Neural progenitor cell (in vitro differentiated cells): ENCODE measurements around the gene MACROH2A1. TPM values are rescaled to one million over a fixed set of nuclear protein-coding genes. Genes with fewer than 3 reads are reported as not detected.

ENCODE experiments used
- DNase-seq: peaks from one replicate; pipeline ENCODE4 v3.0.0-alpha.2; 2016; ENCODE audit warnings: low spot score
- H2AFZ ChIP-seq: fragments of 200-600 bp; sonication (generic); replicated peaks from 2 replicates; pipeline ENCODE4 v1.6.1; 2016; ENCODE audit warnings: antibody characterized with exemption
- H3F3A ChIP-seq: fragments of 200-600 bp; sonication (generic); 2 replicates; pipeline ENCODE4 v1.6.1; 2016; ENCODE audit warnings: antibody characterized with exemption, low read depth
- H3K27ac ChIP-seq: fragments of 200-600 bp; sonication (generic); 2 replicates; pipeline ENCODE4 v1.5.1; 2016; ENCODE audit warnings: mild to moderate bottlenecking
- H3K27me3 ChIP-seq: fragments of 200-600 bp; sonication (generic); 2 replicates; pipeline ENCODE4 v1.6.1; 2016; ENCODE audit warnings: mild to moderate bottlenecking, moderate library complexity
- H3K36me3 ChIP-seq: fragments of 200-600 bp; sonication (generic); 2 replicates; pipeline ENCODE4 v1.5.1; 2016
- H3K4me1 ChIP-seq: fragments of 200-600 bp; sonication (generic); 2 replicates; pipeline ENCODE4 v1.6.1; 2016; ENCODE audit warnings: mixed run types
- H3K4me2 ChIP-seq: fragments of 200-600 bp; sonication (generic); 2 replicates; pipeline ENCODE4 v1.6.1; 2016
- H3K4me3 ChIP-seq: fragments of 200-600 bp; sonication (generic); 2 replicates; pipeline ENCODE4 v1.5.1; 2016
- H3K79me2 ChIP-seq: fragments of 200-600 bp; sonication (generic); 2 replicates; pipeline ENCODE4 v1.6.1; 2016; ENCODE audit warnings: low read depth
- H3K9ac ChIP-seq: fragments of 200-600 bp; sonication (generic); 2 replicates; pipeline ENCODE4 v1.6.1; 2016
- H3K9me3 ChIP-seq: fragments of 200-600 bp; sonication (generic); 2 replicates; pipeline ENCODE4 v1.5.1; 2016; ENCODE audit warnings: low read depth
- H4K20me1 ChIP-seq: fragments of 200-600 bp; sonication (generic); 2 replicates; pipeline ENCODE4 v1.6.1; 2016; ENCODE audit warnings: low read depth
- H3K27ac Mint-ChIP-seq: 3 replicates; pipeline ENCODE4 v1.8.0; 2021; ENCODE audit warnings: mixed read lengths
- H3K27me3 Mint-ChIP-seq: 2 replicates; pipeline ENCODE4 v1.8.0; 2022; ENCODE audit warnings: low read depth, mild to moderate bottlenecking, inconsistent platforms, moderate library complexity, mixed read lengths; ENCODE audit not compliant: insufficient read depth
- H3K36me3 Mint-ChIP-seq: 3 replicates; pipeline ENCODE4 v1.8.0; 2021; ENCODE audit warnings: mixed read lengths
- H3K4me1 Mint-ChIP-seq: 3 replicates; pipeline ENCODE4 v1.8.0; 2021; ENCODE audit warnings: mixed read lengths
- H3K4me3 Mint-ChIP-seq: 3 replicates; pipeline ENCODE4 v1.8.0; 2021; ENCODE audit warnings: mild to moderate bottlenecking, moderate library complexity, mixed read lengths
- H3K9me3 Mint-ChIP-seq: 3 replicates; pipeline ENCODE4 v1.8.0; 2020; ENCODE audit warnings: mixed read lengths
- CTCF ChIP-seq: fragments of 200-600 bp; sonication (generic); IDR thresholded peaks from 2 replicates; pipeline ENCODE4 v1.5.1; 2017; ENCODE audit warnings: antibody characterized with exemption, mild to moderate bottlenecking
- EZH2 ChIP-seq: fragments of 200-600 bp; sonication (generic); IDR thresholded peaks from 2 replicates; pipeline ENCODE4 v1.6.1; 2017; ENCODE audit warnings: antibody characterized with exemption, mild to moderate bottlenecking, moderate library complexity
- EZH2phosphoT487 ChIP-seq: fragments of 200-600 bp; sonication (generic); IDR thresholded peaks from 2 replicates; pipeline ENCODE4 v1.6.1; 2017; ENCODE audit warnings: antibody characterized with exemption
- total RNA-seq: library from RNA; depleted of rRNA; stranded (reverse); fragments of >200 nt; gene quantifications from 2 replicates; pipeline ENCODE4 v1.2.3, GENCODE V29; 2015; ENCODE audit warnings: low replicate concordance

MACROH2A1 gene
- total RNA-seq, 1 donor from 2014 or later: 179 TPM

- no peak for DNase-seq
- no peak overlapping the region for H3K27ac Mint-ChIP-seq
- Histone ChIP-seq H4K20me1 (no peaks in the 10 kb centered on the region), H3K27me3 (peaks cover under 1% of the 10 kb centered on the region), H3K4me2 (no peak overlapping the region), H3K27ac (no peak overlapping the region), H2AFZ (no peak overlapping the region), H3K4me3 (no peak overlapping the region), H3K4me1 (peaks cover 18% of the 10 kb centered on the region), H3K79me2 (no peaks in the 10 kb centered on the region), H3K9me3 (no peaks in the 10 kb centered on the region), H3K36me3 (no peaks in the 10 kb centered on the region), H3K9ac (no peak overlapping the region), H3F3A (peaks cover 3% of the 10 kb centered on the region)
- H3K4me3 Mint-ChIP-seq: no peak overlapping the region
- H3K9me3 Mint-ChIP-seq: no peaks in the 10 kb centered on the region
- no peaks in the 10 kb centered on the region for H3K36me3 Mint-ChIP-seq
- TF ChIP-seq EZH2phosphoT487 (no peak), CTCF (no peak), EZH2 (no peak)
- peaks cover 39% of the 10 kb centered on the region for H3K4me1 Mint-ChIP-seq
- H3K27me3 Mint-ChIP-seq: peaks cover 14% of the 10 kb centered on the region
These were observed 47.6 kb upstream of the MACROH2A1 start for GRCh38 chr5:135446615-135447014.

- H3F3A ChIP-seq: peaks cover 3% of the 10 kb centered on the region
- no peaks in the 10 kb centered on the region for H3K27me3 ChIP-seq
- H3K4me1 Mint-ChIP-seq: peaks cover 43% of the 10 kb centered on the region
- peaks cover 15% of the 10 kb centered on the region for H3K27me3 Mint-ChIP-seq
- no peak overlapping the region for H2AFZ ChIP-seq
- H3K9ac ChIP-seq: no peak overlapping the region
- H3K79me2 ChIP-seq: no peaks in the 10 kb centered on the region
- H3K36me3 Mint-ChIP-seq: no peaks in the 10 kb centered on the region
- no peak overlapping the region for H3K4me2 ChIP-seq
- H3K9me3 ChIP-seq: no peaks in the 10 kb centered on the region
- H3K36me3 ChIP-seq: no peaks in the 10 kb centered on the region
- no peak overlapping the region for H3K4me3 ChIP-seq
- TF ChIP-seq CTCF: no peak
- TF ChIP-seq EZH2phosphoT487: no peak
- TF ChIP-seq EZH2: no peak
- no peaks in the 10 kb centered on the region for H3K9me3 Mint-ChIP-seq
- no peak overlapping the region for H3K27ac ChIP-seq
- no peaks in the 10 kb centered on the region for H4K20me1 ChIP-seq
- peaks cover 18% of the 10 kb centered on the region for H3K4me1 ChIP-seq
- DNase-seq: no peak
- no peak overlapping the region for H3K4me3 Mint-ChIP-seq
- H3K27ac Mint-ChIP-seq: no peak overlapping the region
These were observed 47.2 kb upstream of the MACROH2A1 start for GRCh38 chr5:135446206-135446605.

- DNase-seq: no peak
- Histone ChIP-seq H3K4me1 (peaks cover 22% of the 10 kb centered on the region), H3K9me3 (no peaks in the 10 kb centered on the region), H4K20me1 (no peaks in the 10 kb centered on the region), H2AFZ (no peak overlapping the region), H3K4me2 (no peak overlapping the region), H3F3A (peaks cover 3% of the 10 kb centered on the region), H3K27ac (no peak overlapping the region), H3K79me2 (no peaks in the 10 kb centered on the region), H3K36me3 (no peaks in the 10 kb centered on the region), H3K4me3 (no peak overlapping the region), H3K27me3 (no peaks in the 10 kb centered on the region), H3K9ac (no peak overlapping the region)
- Mint-ChIP-seq H3K4me3 (no peak overlapping the region), H3K4me1 (peaks cover 45% of the 10 kb centered on the region), H3K27me3 (peaks cover 16% of the 10 kb centered on the region), H3K9me3 (no peaks in the 10 kb centered on the region), H3K36me3 (no peaks in the 10 kb centered on the region), H3K27ac (no peak overlapping the region)
- TF ChIP-seq EZH2: no peak
- no peak for TF ChIP-seq CTCF
- no peak for TF ChIP-seq EZH2phosphoT487
These were observed 46.4 kb upstream of the MACROH2A1 start for GRCh38 chr5:135445306-135445985.
